Fibroblast of the conjunctiva (primary cell): ENCODE measurements around the gene RANGAP1.

Experiments
- DNase-seq: peaks from one replicate; pipeline ENCODE4 v3.0.0-alpha.2; 2010; ENCODE audit warnings: low read depth

Gene RANGAP1

GRCh38 chr22:41285820-41286638 is at the start of gene RANGAP1:
Gene RANGAP1 (minus strand): TSS chr22:41286187. CDS start chr22:41281044, 5,143 bp downstream.
- DNase-seq = peak; percentile 95

- DNase-seq = no peak
Observed at GRCh38 chr22:41334951-41335635, 49.1 kb upstream of the RANGAP1 start.

GRCh38 chr22:41334215-41334614 is 48.2 kb upstream of the RANGAP1 start:
- no peak for DNase-seq

DNA sequence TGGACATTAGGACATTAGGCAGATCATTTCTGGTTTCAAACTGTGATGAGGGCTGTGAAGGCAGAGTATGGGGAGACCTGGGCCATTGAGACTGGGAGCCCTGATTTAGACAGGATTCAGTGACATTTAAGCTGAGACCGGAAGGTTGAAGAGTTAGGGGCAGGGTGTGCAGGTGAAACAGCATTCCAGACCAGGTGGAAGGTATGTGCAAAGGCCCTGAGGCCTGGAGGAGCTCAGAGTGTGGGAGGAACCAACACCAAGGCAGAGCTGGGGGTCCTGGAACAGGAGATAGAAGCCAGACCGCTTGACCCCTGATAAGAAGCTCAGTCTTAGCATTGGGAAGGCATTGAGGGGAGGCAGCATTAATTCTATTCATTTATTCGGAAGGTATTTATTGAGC is 47.8 kb upstream of the RANGAP1 start:
- no peak for DNase-seq

DNA sequence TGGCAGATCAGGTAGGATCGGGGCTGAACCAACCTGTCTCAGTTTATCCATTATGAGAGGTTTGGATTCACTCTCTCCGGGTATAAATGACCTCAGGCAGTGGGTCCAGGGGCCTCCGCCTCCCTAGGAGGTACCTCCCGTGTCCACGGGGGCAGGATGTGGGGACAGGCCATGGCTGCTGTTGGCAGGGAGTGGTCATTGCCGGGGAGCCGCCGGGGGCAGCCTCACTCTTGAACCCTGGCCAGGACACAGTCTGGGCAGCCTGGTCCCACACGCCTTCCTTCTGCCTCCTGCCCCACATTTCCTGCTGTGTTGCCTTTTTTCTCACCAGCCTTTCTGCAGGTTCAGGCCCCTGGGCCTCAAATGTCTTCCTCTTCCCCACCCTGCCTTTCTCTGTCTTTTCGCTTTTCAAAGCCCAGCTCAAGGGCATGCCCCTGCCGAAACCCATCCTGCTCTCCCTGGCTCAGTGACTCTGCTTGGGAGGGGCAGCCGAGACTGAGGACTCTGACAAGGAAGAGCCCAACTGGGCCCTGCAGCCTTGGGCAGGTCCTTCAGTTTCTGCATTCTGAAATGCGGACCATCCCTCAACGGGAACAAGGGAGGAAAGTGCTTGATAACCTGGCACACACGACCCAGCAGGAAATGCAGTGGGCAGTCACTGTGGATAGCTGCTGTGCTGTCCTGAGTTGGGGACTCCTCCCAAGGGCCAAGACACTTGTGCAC is 46.4 kb upstream of the RANGAP1 start:
- DNase-seq = no peak

- no peak for DNase-seq
Observed at GRCh38 chr22:41330169-41330568, 44.2 kb upstream of the RANGAP1 start.

- no peak for DNase-seq
Observed at GRCh38 chr22:41327124-41327523, 41.1 kb upstream of the RANGAP1 start.

- no peak for DNase-seq
Observed at GRCh38 chr22:41324821-41325528, 39.0 kb upstream of the RANGAP1 start.

DNA sequence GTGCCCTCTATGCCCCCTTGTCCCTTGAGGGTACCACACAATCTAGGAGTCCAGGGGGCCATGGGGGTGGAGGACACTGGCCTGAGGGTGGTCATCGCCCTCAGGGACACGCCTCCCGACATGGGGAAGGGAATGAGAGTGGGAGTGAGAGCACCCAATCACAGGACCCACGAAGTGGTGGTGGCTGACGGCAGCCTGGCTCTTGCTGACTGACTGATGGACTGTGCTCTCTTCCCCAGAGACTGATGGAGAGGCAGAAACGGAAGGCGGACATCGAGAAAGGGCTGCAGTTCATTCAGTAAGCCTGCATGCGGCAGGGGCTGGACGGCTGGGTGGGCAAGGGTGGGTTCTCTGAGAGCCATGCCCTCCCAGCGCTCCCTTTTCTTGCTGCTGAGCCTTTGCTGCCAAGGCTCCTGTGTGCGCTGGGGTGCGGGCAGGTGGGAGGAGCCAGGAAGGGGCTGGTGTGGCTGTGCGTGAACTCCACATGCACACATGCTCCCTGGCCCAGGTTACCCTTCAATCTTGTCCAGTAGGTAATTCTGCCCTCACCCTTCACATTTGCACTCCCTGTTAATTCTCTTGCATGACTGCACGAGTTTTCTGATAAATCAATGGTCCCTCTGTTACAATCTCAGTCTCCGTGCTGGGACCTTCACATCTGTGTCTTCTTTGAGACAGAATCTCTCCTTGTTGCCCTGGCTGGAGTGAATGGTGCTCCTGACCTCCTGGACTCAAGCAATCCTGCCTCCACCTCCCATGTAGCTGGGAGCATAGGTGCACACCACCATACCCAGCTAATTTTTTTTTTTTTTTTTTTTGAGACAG is 34.6 kb upstream of the RANGAP1 start:
- DNase-seq = no peak

GRCh38 chr22:41315586-41315985 is 29.6 kb upstream of the RANGAP1 start:
- no peak for DNase-seq

DNA sequence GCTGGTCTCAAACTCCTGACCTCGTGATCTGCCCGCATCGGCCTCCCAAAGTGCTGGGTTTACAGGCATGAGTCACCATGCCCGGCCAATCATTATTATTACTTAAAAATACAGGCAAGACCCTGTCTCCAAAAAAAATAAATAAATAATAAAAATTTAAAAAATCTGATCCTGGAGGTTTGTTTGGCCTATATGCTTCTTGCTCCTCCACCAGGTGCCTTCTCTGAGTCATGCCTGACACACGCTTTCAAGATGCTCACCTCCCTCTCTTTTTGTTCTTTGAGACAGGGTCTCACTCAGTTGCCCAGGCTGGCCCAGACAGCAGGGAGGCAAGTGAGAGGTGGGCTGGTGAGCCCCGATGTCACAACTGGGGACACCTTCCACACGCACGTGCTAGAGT is 28.8 kb upstream of the RANGAP1 start:
- DNase-seq = no peak

DNA sequence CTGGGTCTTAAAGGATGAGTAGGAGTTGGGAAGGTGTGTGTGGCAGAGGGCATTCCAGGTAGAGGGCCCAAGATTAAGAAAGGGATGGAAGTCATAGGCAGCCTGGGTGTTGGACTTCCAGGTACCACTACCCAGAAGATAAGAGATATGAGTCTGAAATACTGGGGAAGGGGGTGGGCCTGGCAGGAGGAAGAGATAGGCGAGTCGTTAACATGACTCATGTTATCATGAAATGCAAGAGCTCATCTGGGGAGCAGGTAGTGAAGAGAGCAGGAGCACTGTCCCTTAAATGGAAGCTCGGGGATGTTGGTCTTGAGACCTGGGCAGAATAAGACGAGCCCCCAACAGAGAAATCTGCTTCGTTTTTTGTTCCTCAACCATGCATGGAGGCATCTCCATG is 25.5 kb upstream of the RANGAP1 start:
- DNase-seq = no peak

- no peak for DNase-seq
Observed at GRCh38 chr22:41310336-41310735, 24.3 kb upstream of the RANGAP1 start.

DNA sequence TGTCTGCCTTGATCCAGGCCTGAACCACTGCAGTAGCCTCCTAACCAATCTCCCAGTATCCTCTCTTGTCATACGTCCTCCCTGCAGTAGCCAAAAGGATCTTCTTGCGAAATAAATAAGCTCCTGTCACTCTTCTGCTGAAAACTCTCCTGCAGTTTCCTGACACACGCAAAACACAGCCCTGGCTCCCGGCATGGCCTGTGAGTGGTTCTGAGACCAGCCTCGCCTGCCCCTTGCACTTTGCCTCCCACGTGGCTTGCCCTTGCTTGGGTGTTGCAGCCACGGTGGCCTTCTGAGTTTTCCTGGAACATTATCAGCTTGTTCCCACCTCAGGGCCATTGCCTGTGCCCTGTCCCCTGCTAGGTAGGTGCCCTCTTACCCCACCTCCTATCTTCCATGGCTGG is 22.6 kb upstream of the RANGAP1 start:
- no peak for DNase-seq

DNA sequence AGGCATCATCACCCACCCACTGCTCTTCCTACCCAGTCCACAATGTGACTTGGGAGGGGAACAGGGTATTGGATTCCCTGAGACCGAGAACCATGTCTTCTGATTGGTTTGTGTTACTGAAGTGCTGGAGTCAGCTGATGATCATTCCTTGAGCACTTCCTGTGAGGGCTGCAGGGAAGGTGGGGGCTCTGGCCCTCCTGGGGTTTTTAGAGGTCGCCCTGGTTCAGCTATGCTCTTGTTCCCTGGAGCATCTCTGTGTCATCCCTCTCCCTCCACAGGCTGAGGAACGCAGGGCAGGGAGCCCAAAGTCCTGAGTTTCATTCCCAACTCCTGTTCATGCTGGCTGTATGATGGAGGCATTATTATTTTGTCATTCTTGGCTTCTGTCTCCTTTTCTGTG is 22.1 kb upstream of the RANGAP1 start:
- no peak for DNase-seq

DNA sequence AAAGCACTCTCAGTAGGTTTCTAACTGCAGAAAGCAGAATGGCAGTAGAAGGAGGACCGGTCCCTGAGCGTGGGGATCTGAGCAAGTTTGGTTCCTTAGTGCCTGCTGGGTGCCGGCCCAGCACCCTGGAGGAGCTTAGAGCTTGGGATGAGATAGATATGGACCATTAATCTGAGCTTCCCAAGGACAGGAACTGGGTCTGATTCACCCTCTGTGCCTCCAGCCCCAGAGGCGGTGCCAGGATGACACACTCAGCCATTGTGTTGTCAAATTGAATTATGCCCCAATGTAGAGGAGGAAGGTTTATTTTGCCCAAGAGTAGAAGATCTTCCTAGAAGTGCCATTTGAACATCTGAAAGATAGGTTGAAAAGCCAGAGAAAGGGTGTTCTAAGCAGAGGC is 19.7 kb upstream of the RANGAP1 start:
- DNase-seq = no peak

GRCh38 chr22:41302811-41303210 is 16.8 kb upstream of the RANGAP1 start:
- no peak for DNase-seq

DNA sequence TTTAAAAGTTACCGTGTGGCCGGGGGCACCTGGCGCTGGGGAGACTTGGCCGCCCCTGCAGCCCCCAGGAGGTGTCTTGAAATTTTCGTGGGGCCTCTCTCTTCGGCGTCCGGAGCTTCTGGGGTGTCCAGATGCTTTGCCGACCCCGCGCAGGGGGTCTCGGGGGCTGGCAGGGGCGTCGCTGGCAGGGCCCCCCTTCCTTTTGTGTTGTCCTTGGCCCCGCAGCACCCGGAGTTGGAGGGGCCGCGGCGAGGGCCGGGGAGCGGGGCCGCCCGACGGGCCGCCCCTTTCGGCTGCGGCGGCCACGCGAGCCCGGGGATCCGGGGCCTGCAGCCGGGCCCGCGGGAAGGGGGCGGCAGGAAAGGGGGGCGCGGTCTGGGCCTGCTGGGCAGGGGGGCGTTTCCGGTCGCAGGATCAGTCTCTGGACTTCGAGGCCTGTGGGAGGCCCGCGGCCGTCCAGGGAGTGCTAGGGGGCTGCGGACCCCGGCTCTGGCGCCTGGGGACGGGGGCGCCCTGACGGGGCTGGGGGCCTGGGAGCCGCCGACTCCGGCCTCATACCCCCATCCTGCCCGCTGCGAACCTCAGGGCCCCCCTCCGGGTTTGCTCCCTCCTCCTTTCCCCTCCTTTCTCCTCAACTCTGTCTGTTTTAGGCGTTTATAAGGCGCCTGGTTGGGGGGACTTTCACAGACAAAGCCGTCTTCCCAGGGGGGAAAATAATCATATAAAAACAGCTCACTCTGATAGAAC is 16.2 kb upstream of the RANGAP1 start:
- DNase-seq = no peak

- DNase-seq = peak; percentile 60
Observed at GRCh38 chr22:41301085-41302020, 15.4 kb upstream of the RANGAP1 start, which contains the start of gene ZC3H7B. Gene ZC3H7B (plus strand): TSS chr22:41301525. CDS start chr22:41320661, 19,136 bp downstream.
